ENCODE data around the gene SNX14. TPM values are rescaled to one million over a fixed set of nuclear protein-coding genes. Genes with fewer than 3 reads are reported as not detected.

The SNX14 gene
- total and polyA plus RNA-seq, 2 of the 8 experiments (the other 6 are each of a cell fraction or from before 2014, with no cell fraction given) = 11.9 to 24.2 TPM

- 86% methylated on average over 3 of the region's 3 CpGs; no CpG with 5 or more reads in 1 of the 2 experiments for WGBS, 2 experiments (ENCODE audit: extremely low coverage in 1 of 2, insufficient coverage in 1 of 2, insufficient read length in 1 of 2, insufficient replicate concordance in 2 of 2, low coverage in 1 of 2, low lambda C conversion rate in 2 of 2, missing lambda C conversion rate in 1 of 2)
- ChIA-PET CTCF (ENCODE audit: partially characterized antibody) (interaction anchor here (1.0 kb wide), 1 partner anchor 46 kb away, joined by 3 read pairs; no protein-coding TSS in a partner anchor), POLR2A (ENCODE audit: partially characterized antibody) (no interaction called here)
- DNase-seq (ENCODE audit: low read depth in 1 of 2, low spot score in 2 of 2) = no peak
- Histone ChIP-seq H3K79me1 (ENCODE audit: low read depth, low read length) (peaks cover 3% of the 10 kb centered on the region; the same call in 1 of the 2 replicates), H3K79me2 (ENCODE audit: control insufficient read depth in 1 of 2, insufficient read depth in 2 of 2, low read length in 2 of 2) (peaks cover 0 to 15% of the 10 kb centered on the region in 2 experiments; a peak in 2 of 4 replicates), H2BK15ac (ENCODE audit: low read length) (no peak overlapping the region), H2BK120ac (replicated peaks; ENCODE audit: low read depth, low read length) (no peak overlapping the region), H2BK20ac (ENCODE audit: low read length) (no peak overlapping the region), H3K56ac (replicated peaks; ENCODE audit: insufficient read length, low read depth, low read length) (no peak overlapping the region), H4K8ac (ENCODE audit: extremely low read depth, insufficient read depth, low read length) (no peak overlapping the region), H3K18ac (ENCODE audit: extremely low read depth, low read length) (no peak overlapping the region), H4K20me1 (replicated peaks in 1 of 2; ENCODE audit: control insufficient read depth in 1 of 2, insufficient read depth in 2 of 2, low read length in 2 of 2) (no peaks in the 10 kb centered on the region), H3K36me3 (ENCODE audit: control insufficient read depth in 2 of 4, insufficient read depth in 4 of 4, low read length in 3 of 4) (no peaks in the 10 kb centered on the region), H3K27me3 (replicated peaks in 1 of 4; ENCODE audit: control insufficient read depth in 3 of 4, extremely low read depth in 1 of 4, insufficient read depth in 3 of 4, low read length in 3 of 4) (no peaks in the 10 kb centered on the region), H2AFZ (ENCODE audit: low read length) (no peak overlapping the region), H2BK12ac (ENCODE audit: low read depth, low read length) (no peak overlapping the region), H3K4me3 (ENCODE audit: extremely low read depth in 1 of 4, insufficient read depth in 2 of 4, low read depth in 3 of 4, low read length in 4 of 4) (no peak overlapping the region), H3K4me1 (replicated peaks in 1 of 4; ENCODE audit: control insufficient read depth in 3 of 4, insufficient read depth in 4 of 4, low read length in 3 of 4) (peaks cover 0 to 2% (median under 1%) of the 10 kb centered on the region in 4 experiments; a peak in 3 of 7 replicates), H2BK5ac (ENCODE audit: low read depth, low read length) (no peak overlapping the region), H3K23me2 (ENCODE audit: low read depth, low read length) (no peaks in the 10 kb centered on the region), H3K4ac (replicated peaks; ENCODE audit: insufficient read length, low read depth, low read length) (no peak overlapping the region), H3K4me2 (ENCODE audit: insufficient read depth in 1 of 2, low read depth in 2 of 2, low read length in 2 of 2) (no peak overlapping the region), H4K5ac (ENCODE audit: insufficient read length, low read depth, low read length) (no peak overlapping the region), H3K9ac (replicated peaks in 1 of 4; ENCODE audit: extremely low read depth in 1 of 4, low read depth in 3 of 4, low read length in 3 of 4) (no peak overlapping the region), H3K9me3 (ENCODE audit: insufficient read depth in 2 of 2, low read depth in 1 of 2, low read length in 1 of 2) (0 out of 4 replicates have a peak, but pooled peaks cover 0 to 4% of the 10 kb centered on the region in 2 experiments), H2AK5ac (ENCODE audit: low read depth, low read length) (no peak overlapping the region), H3K23ac (ENCODE audit: insufficient read length) (no peak overlapping the region), H3K14ac (ENCODE audit: insufficient read length) (no peak overlapping the region), H4K91ac (replicated peaks; ENCODE audit: insufficient read length, low read length) (no peak overlapping the region), H3K27ac (ENCODE audit: low read depth, low read length) (no peak overlapping the region)
- FAIRE-seq = no peak
- TF ChIP-seq RBBP5 (IDR thresholded peaks at IDR 0.05; ENCODE audit: borderline replicate concordance, low read depth, low read length) = no peak
- TF ChIP-seq EZH2 (IDR thresholded peaks at IDR 0.05; ENCODE audit: low read depth, low read length, severe bottlenecking) = no peak
- TF ChIP-seq EP300 (IDR thresholded peaks at IDR 0.05; ENCODE audit: borderline replicate concordance in 1 of 2, low read depth in 2 of 2, low read length in 2 of 2) = no peak
- TF ChIP-seq CBX8 (IDR thresholded peaks at IDR 0.05; ENCODE audit: borderline replicate concordance, low read depth, low read length) = no peak
- no peak for TF ChIP-seq SUZ12 (IDR thresholded peaks at IDR 0.05; ENCODE audit: low read length)
- no peak for TF ChIP-seq ASH2L (IDR thresholded peaks at IDR 0.05; ENCODE audit: low read length)
- no peak for TF ChIP-seq SP4 (IDR thresholded peaks at IDR 0.05; ENCODE audit: low read length)
- no peak for TF ChIP-seq RNF2 (IDR thresholded peaks at IDR 0.05; ENCODE audit: borderline replicate concordance, low read depth, low read length, missing control alignments, poor library complexity, severe bottlenecking)
- TF ChIP-seq BACH1 (IDR thresholded peaks at IDR 0.05; ENCODE audit: low read length) = no peak
- no peak for TF ChIP-seq CTCF (IDR thresholded peaks at IDR 0.05; ENCODE audit: control extremely low read depth in 1 of 3, insufficient read depth in 1 of 3, low read depth in 1 of 3, low read length in 3 of 3)
Measured at GRCh38 chr6:85585741-85586140, 7.9 kb downstream of the SNX14 start.

Data from H1 (cell line).